NCI-H1092 (cell line): Measurements from ENCODE around the gene AGMO.

Experiments used
- DNase-seq: peaks from one replicate; lab custom pipeline; 2025; lab: John Stamatoyannopoulos, UW

Gene AGMO

GRCh38 chr7:15498465-15498864, 63.4 kb downstream of the AGMO start:
- DNase-seq, result no peak

GRCh38 chr7:15495170-15495569, 66.6 kb downstream of the AGMO start:
- no peak for DNase-seq

GRCh38 chr7:15494711-15495110, 67.1 kb downstream of the AGMO start:
- DNase-seq, result no peak

GRCh38 chr7:15491361-15491760, 70.5 kb downstream of the AGMO start:
- no peak for DNase-seq

GRCh38 chr7:15490291-15490690, 71.5 kb downstream of the AGMO start:
- DNase-seq, result no peak

GRCh38 chr7:15489861-15490260, 72.0 kb downstream of the AGMO start:
- no peak for DNase-seq

GRCh38 chr7:15489383-15489782, 72.4 kb downstream of the AGMO start:
- no peak for DNase-seq

- no peak for DNase-seq
Measured at GRCh38 chr7:15488401-15488800, 73.4 kb downstream of the AGMO start.

GRCh38 chr7:15487896-15488295, 73.9 kb downstream of the AGMO start:
- DNase-seq, result no peak

GRCh38 chr7:15485998-15486397, 75.8 kb downstream of the AGMO start:
- DNase-seq, result no peak

GRCh38 chr7:15485431-15485830, 76.4 kb downstream of the AGMO start:
- DNase-seq, result no peak

- DNase-seq, result no peak
Measured at GRCh38 chr7:15481132-15481531, 80.7 kb downstream of the AGMO start.

- no peak for DNase-seq
Measured at GRCh38 chr7:15478401-15478800, 83.4 kb downstream of the AGMO start.

GRCh38 chr7:15476531-15476918, 85.3 kb downstream of the AGMO start:
- no peak for DNase-seq

GRCh38 chr7:15475808-15476530, 85.8 kb downstream of the AGMO start:
- no peak for DNase-seq

- no peak for DNase-seq
Measured at GRCh38 chr7:15471669-15471950, 90.2 kb downstream of the AGMO start.

GRCh38 chr7:15470825-15471668, 90.8 kb downstream of the AGMO start:
- DNase-seq, result no peak

GRCh38 chr7:15464667-15465121, 97.1 kb downstream of the AGMO start:
- no peak for DNase-seq

GRCh38 chr7:15463801-15464666, 97.8 kb downstream of the AGMO start:
- DNase-seq, result no peak

- no peak for DNase-seq
Measured at GRCh38 chr7:15462721-15463389, 99.0 kb downstream of the AGMO start.

- DNase-seq, result no peak
Measured at GRCh38 chr7:15461576-15461975, 100.2 kb downstream of the AGMO start.

GRCh38 chr7:15459018-15459615, 102.7 kb downstream of the AGMO start:
- DNase-seq, result peak; percentile 26
